LNCAP (cell line): ENCODE measurements around the gene NHS.

Experiments used
- CTCF ChIP-seq: fragments of 450-650 bp; IDR thresholded peaks from 2 replicates; pipeline ENCODE4 v1.5.1; 2017; ENCODE audit warnings: mild to moderate bottlenecking

Gene NHS

DNA sequence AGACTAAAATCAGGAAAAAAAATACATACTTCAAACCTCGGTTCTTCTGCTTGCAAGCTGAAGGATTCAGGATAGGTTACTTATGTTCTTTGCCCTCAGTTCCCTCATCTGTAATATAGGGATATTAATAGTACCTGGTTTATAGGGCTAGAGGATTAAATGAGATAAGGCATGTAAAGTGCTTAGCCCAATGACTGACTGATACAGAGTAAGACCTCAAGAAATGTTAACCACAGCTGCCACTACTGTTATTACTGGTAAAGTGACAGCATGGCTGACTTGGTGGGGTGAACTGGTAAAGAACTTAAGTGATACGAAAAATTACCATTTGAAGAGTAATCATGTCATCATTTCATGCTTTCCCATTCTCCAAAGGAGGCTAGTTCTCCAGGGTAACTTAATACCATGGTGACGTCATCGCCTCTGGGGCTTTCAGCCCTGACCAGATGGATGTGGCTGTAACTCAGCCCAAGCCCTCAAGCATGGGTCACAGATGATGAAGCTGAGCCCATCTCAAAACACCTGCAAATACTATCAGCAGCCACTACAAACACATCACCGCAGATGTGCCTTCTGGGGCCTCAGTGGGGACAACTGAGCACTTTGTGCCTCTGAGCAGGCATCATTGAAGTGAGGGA lies 317.8 kb downstream of the NHS start:
- TF ChIP-seq CTCF: no peak

DNA sequence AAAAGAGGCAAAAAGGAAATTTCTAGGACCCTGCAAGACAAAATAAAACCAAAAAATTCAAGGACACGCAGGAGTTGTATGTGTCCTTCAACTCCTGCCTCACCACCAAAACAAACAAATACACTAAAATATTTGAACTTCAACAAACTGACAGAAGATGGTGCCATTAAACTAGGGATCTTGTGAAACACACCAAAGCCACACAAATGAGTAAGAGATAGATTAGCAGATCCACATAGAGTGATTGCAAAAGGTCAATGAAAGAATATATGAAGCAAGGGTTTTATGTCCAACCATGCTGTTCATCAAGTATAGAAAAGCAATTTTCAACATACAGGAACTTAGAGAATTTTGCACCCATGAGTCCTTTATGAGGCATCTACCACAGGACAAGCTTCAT lies 322.2 kb downstream of the NHS start:
- TF ChIP-seq CTCF: peak; percentile 10; the same call in 1 of the 2 replicates

DNA sequence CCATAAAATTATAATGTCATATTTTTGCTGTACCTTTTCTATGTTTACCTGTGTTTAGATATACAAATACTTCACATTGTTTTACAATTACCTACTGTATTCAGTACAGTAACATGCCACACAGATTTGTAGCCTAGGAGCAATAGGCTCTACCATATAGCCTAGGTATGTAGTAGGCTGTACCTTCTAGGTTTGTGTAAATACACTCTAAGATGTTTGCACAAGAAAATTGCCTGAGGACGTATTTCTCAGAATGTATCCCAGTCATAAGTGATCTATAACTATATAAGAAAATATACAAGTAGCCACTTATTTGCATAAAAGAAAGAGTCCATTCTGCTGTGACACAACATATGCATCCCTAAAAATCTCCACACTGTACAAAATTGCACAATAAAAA lies 326.0 kb downstream of the NHS start:
- TF ChIP-seq CTCF: no peak

DNA sequence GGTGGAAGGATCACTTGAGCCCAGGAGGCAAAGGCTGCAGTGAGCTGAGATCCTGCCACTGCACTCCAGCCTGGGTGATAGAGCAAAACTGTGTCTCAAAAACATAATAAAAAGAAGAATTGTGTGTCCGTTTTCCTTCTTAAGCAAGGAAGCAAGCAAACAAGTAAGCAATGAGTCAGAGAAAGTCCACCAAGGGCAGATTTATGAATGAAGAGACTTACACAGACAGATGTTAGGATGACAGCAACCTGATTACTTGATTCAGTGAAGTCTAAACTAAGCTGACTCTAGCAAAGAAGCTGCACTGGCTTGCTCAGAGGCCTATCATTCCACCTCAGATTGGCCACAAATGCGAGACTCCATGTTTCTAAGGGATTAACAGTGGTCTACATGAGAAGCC lies 328.2 kb downstream of the NHS start:
- no peak for TF ChIP-seq CTCF

- TF ChIP-seq CTCF: no peak
Observed at GRCh38 chrX:17705211-17705610, 330.2 kb downstream of the NHS start.

- TF ChIP-seq CTCF: no peak
Observed at GRCh38 chrX:17706676-17707075, 331.7 kb downstream of the NHS start.

- no peak for TF ChIP-seq CTCF
Observed at GRCh38 chrX:17707731-17708130, 332.7 kb downstream of the NHS start.

DNA sequence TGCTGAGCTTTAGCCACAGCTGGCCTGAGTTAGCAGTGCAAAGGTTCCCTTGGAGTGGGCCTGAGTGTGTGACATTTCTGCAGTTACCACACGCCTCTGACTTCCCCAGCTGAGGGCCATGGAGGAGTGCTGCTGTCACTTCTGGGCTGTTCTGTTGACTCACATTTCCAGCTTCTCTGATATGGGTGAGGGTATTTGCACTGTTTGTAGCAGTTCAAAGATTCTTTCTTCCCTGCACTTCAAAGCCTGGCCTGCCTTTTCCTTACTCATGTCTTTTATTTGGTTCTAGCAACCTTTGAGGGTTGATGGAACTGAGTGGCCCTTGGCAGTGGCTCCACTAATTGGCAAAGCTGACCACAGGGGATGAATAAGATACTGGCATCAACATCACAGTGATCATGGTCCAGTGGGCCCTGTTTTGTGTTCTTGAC lies 335.9 kb downstream of the NHS start:
- no peak for TF ChIP-seq CTCF
